HTERT RPE-1 (cell line): Measurements from ENCODE around the gene SYT14.
"Not testable (repeated sequence)": the region's sequence is repeated elsewhere in the genome, so short reads cannot be mapped to it uniquely, and the experiment has no call there.

Source experiments
- in situ Hi-C: fragments of 300-500 bp; cut with MboI; formaldehyde crosslinking; loops from 4 replicates; pipeline ENCODE4 v1.14.3; 2020; ENCODE audit warnings: low sequenced_read_pairs

The SYT14 gene

GRCh38 chr1:210098356-210098755 is 160.3 kb downstream of the SYT14 start:
- in situ Hi-C loops = no loop called here

- in situ Hi-C loops = no loop called here
These were observed 161.9 kb downstream of the SYT14 start for GRCh38 chr1:210099921-210100320.

GRCh38 chr1:210104103-210104502 is 166.1 kb downstream of the SYT14 start:
- in situ Hi-C loops = no loop called here

- in situ Hi-C loops = not testable (repeated sequence)
These were observed 174.9 kb downstream of the SYT14 start for GRCh38 chr1:210112906-210113305.

- in situ Hi-C loops = no loop called here
These were observed 179.2 kb downstream of the SYT14 start for GRCh38 chr1:210117198-210117597.

- in situ Hi-C loops = no loop called here
These were observed 179.7 kb downstream of the SYT14 start for GRCh38 chr1:210117681-210118170.

GRCh38 chr1:210123383-210123782 is 185.4 kb downstream of the SYT14 start:
- in situ Hi-C loops = no loop called here

GRCh38 chr1:210123924-210124589 is 186.0 kb downstream of the SYT14 start:
- in situ Hi-C loops = no loop called here

GRCh38 chr1:210124736-210125135 is 186.7 kb downstream of the SYT14 start:
- in situ Hi-C loops = no loop called here

- in situ Hi-C loops = no loop called here
These were observed 187.1 kb downstream of the SYT14 start for GRCh38 chr1:210125143-210125542.

- in situ Hi-C loops = no loop called here
These were observed 191.1 kb downstream of the SYT14 start for GRCh38 chr1:210129092-210129491.

GRCh38 chr1:210129759-210130158 is 191.7 kb downstream of the SYT14 start:
- in situ Hi-C loops = no loop called here

GRCh38 chr1:210132582-210132981 is 194.6 kb downstream of the SYT14 start:
- in situ Hi-C loops = no loop called here

- in situ Hi-C loops = no loop called here
These were observed 205.5 kb downstream of the SYT14 start for GRCh38 chr1:210143465-210144062.

- in situ Hi-C loops = no loop called here
These were observed 206.7 kb downstream of the SYT14 start for GRCh38 chr1:210144736-210145135.

GRCh38 chr1:210151052-210151672 is 213.1 kb downstream of the SYT14 start:
- in situ Hi-C loops = no loop called here

- in situ Hi-C loops = no loop called here
These were observed 221.2 kb downstream of the SYT14 start for GRCh38 chr1:210159211-210159610.

GRCh38 chr1:210170220-210170619 is 232.2 kb downstream of the SYT14 start:
- in situ Hi-C loops = no loop called here

GRCh38 chr1:210174133-210174532 is 236.1 kb downstream of the SYT14 start:
- in situ Hi-C loops = no loop called here

- in situ Hi-C loops = no loop called here
These were observed 247.0 kb downstream of the SYT14 start for GRCh38 chr1:210185063-210185462.

- in situ Hi-C loops = not testable (repeated sequence)
These were observed 250.0 kb downstream of the SYT14 start for GRCh38 chr1:210187849-210188606.
